Fibroblast of mammary gland (primary cell): Measurements from ENCODE around the gene CDC45.

Experiments used
- DNase-seq: peaks from one replicate; pipeline ENCODE4 v3.0.0-alpha.2; 2010; ENCODE audit warnings: low read depth
- H3K4me3 ChIP-seq: 2 replicates; pipeline ENCODE4 v1.5.1; 2011; ENCODE audit warnings: low read depth, mild to moderate bottlenecking, low read length, moderate library complexity; ENCODE audit not compliant: control insufficient read depth
- CTCF ChIP-seq: conservative IDR thresholded peaks from 2 replicates; pipeline ENCODE4 v1.5.1; 2011; ENCODE audit warnings: low read depth, low read length, inconsistent platforms; ENCODE audit not compliant: control insufficient read depth, insufficient read depth

CDC45 gene

GRCh38 chr22:19449422-19449767 is 30.3 kb upstream of the CDC45 start:
- TF ChIP-seq CTCF: no peak
- H3K4me3 ChIP-seq: no peak overlapping the region
- DNase-seq: no peak

GRCh38 chr22:19450363-19451175 is 29.2 kb upstream of the CDC45 start:
- no peak for TF ChIP-seq CTCF
- H3K4me3 ChIP-seq: no peak overlapping the region
- no peak for DNase-seq

DNA sequence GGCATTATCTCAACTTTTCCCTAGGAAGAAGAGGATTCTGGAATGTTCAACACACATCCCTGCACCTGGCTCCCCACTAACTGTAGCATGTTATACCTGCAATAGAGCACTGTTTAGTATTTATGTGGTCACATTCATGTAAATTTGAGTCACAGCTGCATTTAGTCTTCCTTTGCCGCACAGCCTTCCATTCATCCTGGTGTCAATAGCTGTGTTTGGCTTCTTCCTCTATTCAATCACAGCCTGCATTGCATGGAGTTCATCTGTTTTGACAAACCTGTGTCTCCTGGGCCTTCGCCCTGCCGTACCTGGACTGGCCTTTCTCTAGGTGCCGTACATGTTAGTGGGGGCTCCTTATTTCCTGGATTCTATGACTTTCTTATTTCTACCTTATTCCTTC is 28.1 kb upstream of the CDC45 start:
- TF ChIP-seq CTCF: no peak
- no peak for DNase-seq
- no peak overlapping the region for H3K4me3 ChIP-seq

GRCh38 chr22:19453718-19454117 is 26.0 kb upstream of the CDC45 start:
- TF ChIP-seq CTCF: no peak
- no peak overlapping the region for H3K4me3 ChIP-seq
- no peak for DNase-seq

- H3K4me3 ChIP-seq: no peak overlapping the region
- no peak for TF ChIP-seq CTCF
- DNase-seq: no peak
These were observed 25.6 kb upstream of the CDC45 start for GRCh38 chr22:19454156-19454555.

DNA sequence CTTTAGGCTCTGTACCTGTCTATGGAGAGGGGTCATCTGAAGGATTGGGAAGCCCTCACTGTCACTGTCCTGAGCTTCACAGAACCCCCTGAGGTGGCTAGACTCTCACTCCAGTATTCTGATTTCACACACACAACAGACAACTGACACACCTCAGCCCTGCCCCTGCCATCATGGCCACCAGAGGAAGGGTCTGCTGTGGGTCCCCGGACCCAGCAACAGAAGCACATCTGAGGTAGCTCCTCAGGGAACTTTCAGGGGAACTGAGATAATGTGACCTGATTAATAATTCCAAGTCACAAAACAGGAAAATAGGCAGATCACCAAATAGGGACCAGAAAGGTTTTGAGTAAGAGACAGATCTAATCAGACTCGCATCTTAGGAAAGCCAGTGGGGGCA is 24.7 kb upstream of the CDC45 start:
- TF ChIP-seq CTCF: no peak
- H3K4me3 ChIP-seq: no peak overlapping the region
- no peak for DNase-seq
